H1 (cell line): Measurements from ENCODE around the gene FOSB. TPM values are rescaled to one million over a fixed set of nuclear protein-coding genes. Genes with fewer than 3 reads are reported as not detected.

Source experiments
- CTCF ChIA-PET: fragments of 300-600 bp; sonication (Branson Sonifier 250); formaldehyde crosslinking; loops from one replicate; lab custom pipeline; 2021; ENCODE audit not compliant: partially characterized antibody; lab: Charles Lee
- POLR2A ChIA-PET: fragments of 300-600 bp; sonication (Branson Sonifier 250); formaldehyde crosslinking; loops from one replicate; lab custom pipeline; 2021; ENCODE audit warnings: inconsistent platforms; ENCODE audit not compliant: partially characterized antibody; lab: Charles Lee
- DNase-seq, 2 experiments: peaks; one replicate each; pipeline versions ENCODE4 v3.0.0 to v3.0.0-alpha.2; 2010 to 2022; ENCODE audit warnings: low spot score in 2 of 2, low read depth in 1 of 2, mixed read lengths in 1 of 2
- FAIRE-seq: peaks from 2 replicates; lab custom pipeline; 2011; peaks lifted over from hg19 to GRCh38; lab: Jason Lieb, UNC
- H2AFZ ChIP-seq: 2 replicates; pipeline ENCODE4 v1.8.1; 2012; ENCODE audit warnings: low read length, inconsistent platforms
- H2AK5ac ChIP-seq: 2 replicates; pipeline ENCODE4 v1.6.1; 2013; ENCODE audit warnings: low read depth, low read length
- H2BK120ac ChIP-seq: replicated peaks from 2 replicates; pipeline ENCODE3; 2013; ENCODE audit warnings: low read depth, low read length, inconsistent platforms
- H2BK12ac ChIP-seq: 2 replicates; pipeline ENCODE4 v1.6.1; 2013; ENCODE audit warnings: low read depth, low read length
- H2BK15ac ChIP-seq: 2 replicates; pipeline ENCODE4 v1.6.1; 2013; ENCODE audit warnings: low read length
- H2BK20ac ChIP-seq: 2 replicates; pipeline ENCODE4 v1.6.1; 2013; ENCODE audit warnings: low read length
- H2BK5ac ChIP-seq: 2 replicates; pipeline ENCODE4 v1.6.1; 2013; ENCODE audit warnings: low read depth, low read length
- H3K14ac ChIP-seq: 2 replicates; pipeline ENCODE4 v1.6.1; 2013; ENCODE audit warnings: inconsistent platforms; ENCODE audit not compliant: insufficient read length
- H3K18ac ChIP-seq: 2 replicates; pipeline ENCODE4 v1.6.1; 2013; ENCODE audit warnings: low read length; ENCODE audit errors: extremely low read depth
- H3K23ac ChIP-seq: 2 replicates; pipeline ENCODE4 v1.6.1; 2013; ENCODE audit warnings: inconsistent platforms; ENCODE audit not compliant: insufficient read length
- H3K23me2 ChIP-seq: 2 replicates; pipeline ENCODE4 v1.6.1; 2013; ENCODE audit warnings: low read depth, low read length
- H3K27ac ChIP-seq: 2 replicates; pipeline ENCODE4 v1.6.1; 2011; ENCODE audit warnings: low read depth, low read length, inconsistent platforms
- H3K27me3 ChIP-seq, 4 experiments: replicated peaks in 1 of 4; 1 replicate in 1 of 4; 2 replicates in 3 of 4; pipeline versions ENCODE4 v1.6.1 to v1.8.1; 2011 to 2013; ENCODE audit warnings: low read length in 3 of 4, mild to moderate bottlenecking in 3 of 4, inconsistent platforms in 2 of 4, mixed read lengths in 2 of 4, moderate library complexity in 1 of 4; ENCODE audit not compliant: control insufficient read depth in 3 of 4, insufficient read depth in 3 of 4; ENCODE audit errors: extremely low read depth in 1 of 4
- H3K36me3 ChIP-seq, 4 experiments: 2 replicates each; pipeline versions ENCODE4 v1.6.1 to v1.8.1; 2011 to 2013; ENCODE audit warnings: mild to moderate bottlenecking in 4 of 4, low read length in 3 of 4, moderate library complexity in 2 of 4, control low read depth in 1 of 4, inconsistent platforms in 1 of 4; ENCODE audit not compliant: insufficient read depth in 4 of 4, control insufficient read depth in 2 of 4
- H3K4ac ChIP-seq: replicated peaks from 2 replicates; pipeline ENCODE3; 2013; ENCODE audit warnings: low read length, low read depth, mixed read lengths, inconsistent platforms; ENCODE audit not compliant: insufficient read length
- H3K4me1 ChIP-seq, 4 experiments: replicated peaks in 1 of 4; 1 replicate in 1 of 4; 2 replicates in 3 of 4; pipeline versions ENCODE4 v1.6.1 to v1.8.1; 2011 to 2013; ENCODE audit warnings: low read length in 3 of 4, inconsistent platforms in 2 of 4, mixed read lengths in 1 of 4; ENCODE audit not compliant: insufficient read depth in 4 of 4, control insufficient read depth in 3 of 4
- H3K4me2 ChIP-seq, 2 experiments: 2 replicates each; pipeline versions ENCODE4 v1.6.1 to v1.8.1; 2011 to 2013; ENCODE audit warnings: low read depth in 2 of 2, low read length in 2 of 2, control low read depth in 1 of 2, inconsistent platforms in 1 of 2, mild to moderate bottlenecking in 1 of 2; ENCODE audit not compliant: insufficient read depth in 1 of 2
- H3K4me3 ChIP-seq, 4 experiments: fragments of 200-600, 300-600 bp in 1 of 4; sonication (generic), shearing (Covaris generic), sonication (Bioruptor Twin) in 1 of 4; 2 replicates each; pipeline versions ENCODE4 v1.5.1 to v1.8.1; 2011 to 2016; ENCODE audit warnings: low read length in 4 of 4, low read depth in 3 of 4, control low read depth in 2 of 4, inconsistent platforms in 2 of 4, mild to moderate bottlenecking in 2 of 4, mixed read lengths in 1 of 4, moderate library complexity in 1 of 4; ENCODE audit not compliant: insufficient read depth in 2 of 4; ENCODE audit errors: extremely low read depth in 1 of 4
- H3K56ac ChIP-seq: replicated peaks from 2 replicates; pipeline ENCODE3; 2013; ENCODE audit warnings: low read depth, mild to moderate bottlenecking, mixed read lengths, low read length, inconsistent platforms; ENCODE audit not compliant: insufficient read length
- H3K79me1 ChIP-seq: 2 replicates; pipeline ENCODE4 v1.6.1; 2013; ENCODE audit warnings: low read depth, low read length, control low read depth
- H3K79me2 ChIP-seq, 2 experiments: 2 replicates each; pipeline versions ENCODE4 v1.6.1 to v1.8.1; 2012 to 2013; ENCODE audit warnings: low read length in 2 of 2, mild to moderate bottlenecking in 2 of 2, inconsistent platforms in 1 of 2; ENCODE audit not compliant: insufficient read depth in 2 of 2, control insufficient read depth in 1 of 2
- H3K9ac ChIP-seq, 4 experiments: replicated peaks in 1 of 4; 1 replicate in 1 of 4; 2 replicates in 3 of 4; pipeline versions ENCODE4 v1.6.1 to v1.8.1; 2011 to 2013; ENCODE audit warnings: low read depth in 3 of 4, low read length in 3 of 4, control low read depth in 2 of 4, mild to moderate bottlenecking in 2 of 4, moderate library complexity in 2 of 4, inconsistent platforms in 1 of 4; ENCODE audit errors: extremely low read depth in 1 of 4
- H3K9me3 ChIP-seq, 2 experiments: 2 replicates each; pipeline versions ENCODE4 v1.6.1 to v1.8.1; 2012 to 2013; ENCODE audit warnings: mild to moderate bottlenecking in 2 of 2, moderate library complexity in 2 of 2, control low read depth in 1 of 2, inconsistent platforms in 1 of 2, low read depth in 1 of 2, low read length in 1 of 2, mixed read lengths in 1 of 2; ENCODE audit not compliant: insufficient read depth in 2 of 2
- H4K20me1 ChIP-seq, 2 experiments: replicated peaks in 1 of 2; 2 replicates each; pipeline versions ENCODE3 to v1.8.1; 2011 to 2013; ENCODE audit warnings: inconsistent platforms in 2 of 2, low read length in 2 of 2, mild to moderate bottlenecking in 1 of 2; ENCODE audit not compliant: insufficient read depth in 2 of 2, control insufficient read depth in 1 of 2
- H4K5ac ChIP-seq: 2 replicates; pipeline ENCODE4 v1.6.1; 2013; ENCODE audit warnings: low read length, low read depth, mixed read lengths, inconsistent platforms; ENCODE audit not compliant: insufficient read length
- H4K8ac ChIP-seq: 2 replicates; pipeline ENCODE4 v1.8.0; 2013; ENCODE audit warnings: mild to moderate bottlenecking, moderate library complexity, low read length, inconsistent platforms; ENCODE audit not compliant: insufficient read depth; ENCODE audit errors: extremely low read depth
- H4K91ac ChIP-seq: replicated peaks from 2 replicates; pipeline ENCODE3; 2013; ENCODE audit warnings: low read length, mixed read lengths, inconsistent platforms; ENCODE audit not compliant: insufficient read length
- ASH2L ChIP-seq: fragments of 200-600, 300-600 bp; sonication (generic); IDR thresholded peaks from one replicate; pipeline ENCODE4 v1.7.1; 2017; ENCODE audit warnings: low read length
- JUN ChIP-seq: IDR thresholded peaks from 2 replicates; pipeline ENCODE4 v1.6.1; 2011; ENCODE audit warnings: low read depth, mild to moderate bottlenecking, improper control_type of control experiment, low read length
- RXRA ChIP-seq: IDR thresholded peaks from 2 replicates; pipeline ENCODE4 v1.6.1; 2011; ENCODE audit warnings: low read depth, mild to moderate bottlenecking, low read length, moderate library complexity; ENCODE audit not compliant: insufficient read depth
- TEAD4 ChIP-seq: IDR thresholded peaks from 2 replicates; pipeline ENCODE4 v1.6.1; 2012; ENCODE audit warnings: low read depth, low read length, inconsistent platforms, mixed read lengths
- WGBS, 2 experiments: shearing (Covaris generic) in 1 of 2; methylation state at CpG; one replicate each; pipeline versions ENCODE4 v1.1.6 to v1.1.7; 2013 to 2015; ENCODE audit warnings: low lambda C conversion rate in 2 of 2, mixed read lengths in 2 of 2, inconsistent platforms in 1 of 2, low coverage in 1 of 2, missing lambda C conversion rate in 1 of 2; ENCODE audit not compliant: insufficient replicate concordance in 2 of 2, insufficient coverage in 1 of 2, insufficient read length in 1 of 2; ENCODE audit errors: extremely low coverage in 1 of 2, missing lambda C conversion rate in 1 of 2; 5-methylcytosine and 5-hydroxymethylcytosine counted together
- polyA plus RNA-seq, 7 experiments: library from polyadenylated mRNA; depleted of rRNA in 3 of 7; stranded (reverse) in 5 of 7; unstranded in 2 of 7; fragments of >200 nt in 5 of 7; fragments of 200-250 nt in 2 of 7; gene quantifications; 1 replicate in 5 of 7; 2 replicates in 1 of 7; 4 replicates in 1 of 7; pipeline versions ENCODE4 v1.2.1 to v1.2.3, GENCODE V29; 2011 to 2013; ENCODE audit warnings: missing spikeins in 2 of 7, mixed read lengths in 2 of 7
- total RNA-seq: library from RNA; stranded (reverse); fragmentation: NEBNext Ultra II Directional; extraction: Animal tissue kit (Norgen Biotek cat#: 25700); gene quantifications from 2 replicates; pipeline ENCODE4 v1.2.1, GENCODE V29; 2021

FOSB gene
- total and polyA plus RNA-seq, 2 of the 8 experiments (the other 6 are each of a cell fraction or from before 2014, with no cell fraction given) = 0.44 to 2.7 TPM

- H2BK15ac ChIP-seq = 0 out of 2 replicates have a peak overlapping the region, but pooled peaks have one; percentile 2
- H3K4me1 ChIP-seq = peaks cover 12 to 21% (median 18%) of the 10 kb centered on the region in 4 experiments
- ChIA-PET POLR2A (interaction anchor here (0.8 to 1.4 kb wide), 3 partner anchors 20 to 62 kb away, joined by 3 to 4 read pairs (median 4); no protein-coding TSS in a partner anchor), CTCF (interaction anchor here (0.8 to 1.4 kb wide), 7 partner anchors 8 to 69 kb away, joined by 3 to 8 read pairs (median 4); no protein-coding TSS in a partner anchor)
- no peaks in the 10 kb centered on the region for H3K79me1 ChIP-seq
- no peak overlapping the region for H3K23ac ChIP-seq
- no peak overlapping the region for H4K5ac ChIP-seq
- H3K4me2 ChIP-seq = peak overlapping the region; percentile 36 to 59; a peak in 3 of 4 replicates
- peak overlapping the region in 2 of 4 experiments; percentile 5 to 7; a peak in 1 of 8 replicates for H3K4me3 ChIP-seq
- WGBS, 2 experiments = 76% methylated on average over 8 of the region's 8 CpGs; no CpG with 5 or more reads in 1 of the 2 experiments
- peak overlapping the region in 1 of 4 experiments; percentile 17; a peak in 2 of 7 replicates for H3K9ac ChIP-seq
- no peak overlapping the region for H2BK20ac ChIP-seq
- no peak overlapping the region for H4K91ac ChIP-seq
- H3K23me2 ChIP-seq = peaks cover 22% of the 10 kb centered on the region; the same call in 1 of the 2 replicates
- TF ChIP-seq TEAD4 (no peak), JUN (no peak), ASH2L (no peak), RXRA (no peak)
- H3K4ac ChIP-seq = no peak overlapping the region
- no peak overlapping the region for H4K8ac ChIP-seq
- no peak overlapping the region for H2AFZ ChIP-seq
- H3K14ac ChIP-seq = no peak overlapping the region
- no peaks in the 10 kb centered on the region for H3K9me3 ChIP-seq
- H3K36me3 ChIP-seq = no peaks in the 10 kb centered on the region
- no peak for DNase-seq
- H2BK12ac ChIP-seq = no peak overlapping the region; the same call in 1 of the 2 replicates
- no peak for FAIRE-seq
- H3K18ac ChIP-seq = no peak overlapping the region
- no peaks in the 10 kb centered on the region for H3K79me2 ChIP-seq
- H2BK5ac ChIP-seq = 0 out of 2 replicates have a peak overlapping the region, but pooled peaks have one; percentile 39
- no peak overlapping the region for H3K56ac ChIP-seq
- peak overlapping the region; percentile 5 for H2AK5ac ChIP-seq
- H2BK120ac ChIP-seq = no peak overlapping the region
- H3K27me3 ChIP-seq = peaks cover 0 to 7% (median 3%) of the 10 kb centered on the region in 4 experiments; a peak in 3 of 7 replicates
- H4K20me1 ChIP-seq = peaks cover 0 to 2% of the 10 kb centered on the region in 2 experiments
- H3K27ac ChIP-seq = no peak overlapping the region
Observed at GRCh38 chr19:45500918-45501729, 33.3 kb downstream of the FOSB start.
